ENCODE results near the gene NIN. TPM values are rescaled to one million over a fixed set of nuclear protein-coding genes. Genes with fewer than 3 reads are reported as not detected.
A peak's percentile ranks its signal among the peaks of the same experiment; 100 is the strongest.
"Not testable (repeated sequence)": the region's sequence is repeated elsewhere in the genome, so short reads cannot be mapped to it uniquely, and the experiment has no call there.

NIN gene
- total RNA-seq, 1 experiment from 2014 or later, result 8.5 TPM

DNA sequence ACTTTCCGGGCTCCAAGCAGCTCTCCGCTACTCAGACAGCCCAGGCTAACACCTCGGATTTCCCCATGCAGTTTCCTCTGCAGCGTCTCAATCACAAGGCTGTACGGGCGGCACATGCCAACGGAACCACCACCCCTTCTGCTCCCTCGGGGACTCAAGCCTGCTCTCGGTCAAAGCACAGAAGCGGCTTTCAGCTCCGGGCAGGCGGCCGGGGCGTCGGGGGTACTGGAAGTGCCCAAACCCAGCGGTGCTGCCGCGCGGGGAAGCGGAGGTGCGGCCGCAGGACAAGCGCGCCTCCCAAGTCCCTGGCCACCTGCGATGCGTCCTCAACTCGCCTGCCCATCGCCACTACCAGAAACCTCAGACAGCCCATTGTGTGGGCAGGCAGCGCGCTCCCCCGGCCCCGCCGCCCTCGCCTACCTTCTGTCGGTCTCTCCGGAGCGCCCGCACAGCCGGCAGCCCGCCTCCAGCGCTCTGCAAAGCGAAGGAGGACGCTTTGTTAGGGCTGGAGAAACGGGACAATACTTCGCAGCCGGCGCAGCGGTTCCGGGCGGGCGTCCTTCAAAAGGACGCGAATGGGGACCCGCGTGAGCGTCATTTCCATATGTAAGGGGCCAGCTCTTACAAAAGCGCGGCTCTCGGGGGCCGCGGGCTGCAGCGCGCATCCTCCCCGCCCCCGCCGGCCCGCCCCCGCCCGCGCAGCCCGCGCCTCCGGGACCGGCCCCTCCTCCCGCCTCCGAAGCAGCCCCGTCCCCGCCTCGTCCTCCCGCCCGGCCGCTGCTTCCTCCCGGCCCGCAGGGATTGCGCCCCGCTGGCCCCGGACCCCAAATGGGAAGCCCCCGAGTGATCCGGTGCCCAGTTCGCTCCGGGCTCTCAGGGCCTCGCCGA, 674 bp downstream of the NIN start:
- DNase-seq, result peak; percentile 92
- no peaks in the 10 kb centered on the region for H3K36me3 ChIP-seq (replicated peaks; ENCODE audit: control insufficient read depth, insufficient read depth, low read length)
- peaks cover 73% of the 10 kb centered on the region for H3K27me3 ChIP-seq (ENCODE audit: control insufficient read depth, insufficient read depth, low read length)
- peak overlapping the region; percentile 71 for H3K4me3 ChIP-seq (ENCODE audit: insufficient read depth, low read depth, low read length)

DNA sequence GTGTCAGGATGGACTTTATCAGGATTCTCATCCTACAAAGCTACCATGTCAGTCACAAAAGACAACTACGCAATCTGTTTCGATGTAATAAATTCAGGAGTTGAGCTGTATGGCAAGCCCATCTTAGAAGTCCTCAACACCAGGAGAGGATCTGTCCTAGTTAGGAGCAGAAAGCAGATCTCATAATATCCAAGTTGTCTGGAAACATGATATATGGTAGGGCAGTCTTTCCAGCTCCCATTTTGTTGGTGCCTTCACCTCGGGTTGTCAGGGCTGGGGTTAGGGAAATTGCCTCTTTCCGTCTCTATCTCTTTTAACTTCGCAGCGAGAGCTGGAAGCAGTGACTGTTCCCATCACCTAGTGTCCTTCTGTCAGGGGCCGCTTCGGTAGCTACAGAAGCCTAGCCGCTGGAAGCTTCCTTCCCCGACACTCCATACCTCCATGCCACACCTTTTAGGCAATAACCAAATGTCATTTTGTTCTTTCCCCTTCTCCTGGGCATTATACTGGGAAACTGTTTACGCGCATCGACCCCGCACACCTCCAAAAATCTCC, 1.4 kb downstream of the NIN start:
- Histone ChIP-seq H3K36me3 (replicated peaks; ENCODE audit: control insufficient read depth, insufficient read depth, low read length) (no peaks in the 10 kb centered on the region), H3K4me3 (ENCODE audit: insufficient read depth, low read depth, low read length) (peak overlapping the region; percentile 71), H3K27me3 (ENCODE audit: control insufficient read depth, insufficient read depth, low read length) (peaks cover 80% of the 10 kb centered on the region)
- DNase-seq, result peak; percentile 38

DNA sequence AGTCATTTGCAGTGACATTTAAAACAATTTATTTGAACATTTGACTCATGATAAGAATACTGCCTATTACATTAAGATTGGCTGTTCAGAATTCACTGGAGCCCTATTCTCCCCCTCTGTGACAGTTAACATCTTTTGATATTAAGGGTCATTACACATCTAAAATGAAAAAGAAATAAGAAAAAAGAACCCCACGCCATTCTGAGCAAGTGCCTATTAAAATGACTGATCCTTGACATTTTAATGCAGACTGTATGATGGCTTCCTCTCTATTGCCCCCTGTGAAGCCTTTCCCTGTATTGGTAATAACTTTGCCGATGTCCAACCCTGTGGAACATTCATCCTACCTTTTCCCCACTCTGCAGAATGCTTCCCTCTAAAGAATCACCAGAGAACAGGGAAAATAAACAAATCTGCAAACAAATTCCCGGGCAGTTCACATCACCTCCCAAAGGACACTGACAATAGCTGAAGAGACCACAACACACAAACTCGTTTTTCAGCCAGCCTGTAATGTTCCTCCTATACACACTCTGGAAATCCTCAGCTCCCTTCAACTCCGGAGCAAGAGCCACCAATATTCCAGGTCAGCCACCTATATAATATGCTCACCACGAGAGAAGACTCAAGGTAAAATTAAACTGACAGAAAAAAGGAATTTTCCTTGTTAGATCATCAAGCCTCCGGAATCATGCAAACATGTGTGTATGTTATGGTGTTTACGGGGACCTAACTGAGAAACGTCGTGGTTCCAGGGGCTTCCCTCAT, 2.1 kb downstream of the NIN start:
- H3K4me3 ChIP-seq (ENCODE audit: insufficient read depth, low read depth, low read length), result no peak overlapping the region
- no peak for DNase-seq
- H3K36me3 ChIP-seq (replicated peaks; ENCODE audit: control insufficient read depth, insufficient read depth, low read length), result no peaks in the 10 kb centered on the region
- H3K27me3 ChIP-seq (ENCODE audit: control insufficient read depth, insufficient read depth, low read length), result peaks cover 79% of the 10 kb centered on the region

DNA sequence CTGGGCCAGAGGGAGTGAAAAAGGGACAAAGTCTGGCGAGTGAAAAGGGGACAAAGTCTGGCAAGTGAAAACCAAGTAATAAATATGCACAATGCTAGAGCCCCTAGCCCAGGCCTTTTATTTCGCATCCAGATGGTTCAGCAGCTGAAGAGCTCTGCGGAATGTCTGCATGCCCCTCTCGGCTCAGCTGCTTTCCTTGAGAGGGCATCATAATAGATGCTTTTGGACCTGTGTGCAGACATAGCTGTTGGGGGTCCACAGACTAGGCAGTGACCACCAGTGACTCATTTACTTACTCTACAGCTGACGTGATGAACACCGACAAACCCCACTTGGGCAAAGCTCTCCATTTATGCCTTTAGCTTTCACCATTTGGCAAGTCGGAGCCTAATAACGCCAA, 4.3 kb downstream of the NIN start:
- Histone ChIP-seq H3K4me3 (ENCODE audit: insufficient read depth, low read depth, low read length) (no peak overlapping the region), H3K27me3 (ENCODE audit: control insufficient read depth, insufficient read depth, low read length) (peaks cover 80% of the 10 kb centered on the region)
- DNase-seq, result no peak

DNA sequence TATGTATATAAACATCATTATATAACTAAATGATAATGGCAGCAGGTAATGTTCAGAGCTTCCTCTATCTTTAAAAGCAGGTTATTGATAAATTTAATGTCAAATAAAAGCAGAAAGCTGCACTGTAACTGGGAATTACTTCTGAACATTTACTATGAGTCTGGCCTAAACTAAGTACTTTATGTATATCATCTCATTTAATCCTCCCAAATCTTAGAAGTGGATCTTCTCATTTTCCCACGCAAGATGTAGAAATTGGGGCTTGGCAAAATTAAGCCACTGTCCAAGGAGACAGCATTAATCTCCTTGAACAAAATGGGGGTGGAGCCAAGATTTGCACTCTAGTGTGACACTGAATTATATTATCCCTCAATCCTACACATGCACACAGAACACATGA, 5.7 kb downstream of the NIN start:
- Histone ChIP-seq H3K27me3 (ENCODE audit: control insufficient read depth, insufficient read depth, low read length) (peaks cover 78% of the 10 kb centered on the region), H3K4me3 (ENCODE audit: insufficient read depth, low read depth, low read length) (no peak overlapping the region), H3K36me3 (replicated peaks; ENCODE audit: control insufficient read depth, insufficient read depth, low read length) (no peaks in the 10 kb centered on the region)
- DNase-seq, result no peak

More for the DNA sequence above, 4.3 kb downstream of the NIN start:
- H3K36me3 ChIP-seq (replicated peaks; ENCODE audit: control insufficient read depth, insufficient read depth, low read length), result no peaks in the 10 kb centered on the region

DNA sequence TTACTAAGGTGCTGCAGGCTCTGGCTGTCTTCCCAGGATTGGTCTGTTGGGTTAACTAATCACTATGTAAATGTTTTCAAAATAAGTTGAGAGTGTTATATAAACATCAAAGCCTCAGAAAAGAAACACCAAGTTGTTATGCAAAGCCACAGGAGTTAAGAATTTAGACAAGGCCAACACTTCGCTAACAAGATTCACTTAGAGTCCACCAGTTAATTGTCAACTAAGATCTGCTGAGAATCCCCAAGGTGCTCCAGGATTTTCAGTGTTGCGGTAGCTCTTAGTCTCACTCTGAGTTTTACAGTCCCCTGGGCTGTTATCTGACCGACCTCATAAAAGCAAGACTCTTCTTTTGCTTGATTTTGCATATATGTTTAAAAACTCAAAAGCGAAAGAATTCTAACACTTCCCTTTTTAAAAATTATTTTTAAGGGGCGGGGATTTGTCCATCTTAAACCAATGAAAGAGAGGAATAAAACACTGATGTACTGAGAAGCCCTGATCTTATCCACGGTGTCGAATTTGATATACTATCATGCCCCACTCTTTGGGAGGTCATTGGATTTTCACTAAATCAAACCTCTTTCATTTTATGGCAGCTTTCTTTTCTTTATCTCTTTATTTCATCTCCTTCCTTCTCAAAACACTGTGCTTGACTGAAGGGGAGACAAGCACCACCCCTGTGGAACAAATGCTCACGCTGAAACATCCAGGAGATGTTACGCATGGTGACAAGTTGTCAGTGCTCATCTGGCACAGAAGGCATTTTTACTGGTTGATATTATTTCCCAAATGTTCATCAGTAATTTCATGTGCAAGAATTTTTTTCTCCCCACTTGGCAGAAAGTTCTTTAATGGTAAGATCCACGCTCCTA, 7.0 kb downstream of the NIN start:
- peaks cover 65% of the 10 kb centered on the region for H3K27me3 ChIP-seq (ENCODE audit: control insufficient read depth, insufficient read depth, low read length)
- no peak for DNase-seq
- no peaks in the 10 kb centered on the region for H3K36me3 ChIP-seq (replicated peaks; ENCODE audit: control insufficient read depth, insufficient read depth, low read length)
- no peak overlapping the region for H3K4me3 ChIP-seq (ENCODE audit: insufficient read depth, low read depth, low read length)

DNA sequence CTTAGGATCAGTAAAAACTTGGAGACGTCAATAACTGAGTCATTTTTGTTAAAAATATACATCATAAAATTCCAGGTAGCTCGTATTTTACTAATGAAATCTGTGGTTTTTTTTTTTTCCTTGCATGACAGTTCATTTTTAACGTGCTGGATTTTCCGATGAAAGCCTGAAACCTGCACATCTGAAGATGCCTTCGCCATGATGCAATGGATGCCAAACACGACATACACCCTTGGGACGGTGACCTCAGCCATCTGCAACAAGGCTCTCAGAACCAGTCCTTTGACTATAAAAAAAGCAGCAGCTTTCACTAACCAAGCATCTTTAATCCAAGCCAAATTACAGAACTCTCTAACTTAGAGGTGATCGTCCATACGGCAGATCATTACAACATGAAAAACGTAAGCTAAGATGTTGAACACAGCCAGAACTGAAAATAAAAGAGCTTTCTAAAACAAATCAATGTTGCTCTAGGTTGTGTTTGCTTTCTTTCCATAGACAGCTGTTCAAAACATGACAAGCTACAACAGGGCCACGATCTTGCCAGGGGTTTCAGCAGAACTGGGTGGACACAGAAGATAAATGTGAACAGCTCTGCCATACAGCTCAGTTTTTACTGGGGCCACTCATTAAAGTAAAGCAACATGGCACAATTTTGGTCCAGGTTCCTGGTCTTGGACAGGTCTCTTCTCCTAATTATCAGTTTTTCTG, 7.8 kb downstream of the NIN start:
- DNase-seq, result no peak
- no peak overlapping the region for H3K4me3 ChIP-seq (ENCODE audit: insufficient read depth, low read depth, low read length)
- H3K27me3 ChIP-seq (ENCODE audit: control insufficient read depth, insufficient read depth, low read length), result peaks cover 57% of the 10 kb centered on the region
- no peaks in the 10 kb centered on the region for H3K36me3 ChIP-seq (replicated peaks; ENCODE audit: control insufficient read depth, insufficient read depth, low read length)

DNA sequence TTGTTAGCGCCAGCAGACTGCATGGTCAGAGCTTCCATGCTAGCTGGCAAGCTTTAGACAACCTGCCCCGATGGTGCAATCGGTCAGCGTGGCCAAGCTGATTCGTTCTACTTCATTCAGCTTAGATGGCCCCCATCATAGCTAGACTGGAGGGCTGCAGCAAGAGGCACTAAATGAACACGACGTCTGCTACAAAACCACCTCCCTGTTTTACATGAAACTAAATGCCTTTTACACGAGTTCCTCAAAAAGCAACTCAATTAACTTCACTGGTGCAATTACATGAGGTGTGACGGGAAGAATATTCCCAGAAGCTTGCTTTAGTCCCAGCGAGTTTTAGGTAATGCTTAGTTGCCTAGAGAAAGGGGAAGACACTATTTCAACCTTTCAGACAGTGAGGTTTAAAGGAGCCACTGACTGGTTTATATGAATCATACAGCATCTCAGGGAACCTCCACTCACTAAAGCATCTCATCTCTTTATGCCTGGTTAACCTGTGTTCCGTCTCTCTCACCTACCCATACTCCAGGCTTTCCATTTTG, 8.4 kb downstream of the NIN start:
- Histone ChIP-seq H3K27me3 (ENCODE audit: control insufficient read depth, insufficient read depth, low read length) (peaks cover 51% of the 10 kb centered on the region), H3K4me3 (ENCODE audit: insufficient read depth, low read depth, low read length) (no peak overlapping the region), H3K36me3 (replicated peaks; ENCODE audit: control insufficient read depth, insufficient read depth, low read length) (no peaks in the 10 kb centered on the region)
- DNase-seq, result no peak

DNA sequence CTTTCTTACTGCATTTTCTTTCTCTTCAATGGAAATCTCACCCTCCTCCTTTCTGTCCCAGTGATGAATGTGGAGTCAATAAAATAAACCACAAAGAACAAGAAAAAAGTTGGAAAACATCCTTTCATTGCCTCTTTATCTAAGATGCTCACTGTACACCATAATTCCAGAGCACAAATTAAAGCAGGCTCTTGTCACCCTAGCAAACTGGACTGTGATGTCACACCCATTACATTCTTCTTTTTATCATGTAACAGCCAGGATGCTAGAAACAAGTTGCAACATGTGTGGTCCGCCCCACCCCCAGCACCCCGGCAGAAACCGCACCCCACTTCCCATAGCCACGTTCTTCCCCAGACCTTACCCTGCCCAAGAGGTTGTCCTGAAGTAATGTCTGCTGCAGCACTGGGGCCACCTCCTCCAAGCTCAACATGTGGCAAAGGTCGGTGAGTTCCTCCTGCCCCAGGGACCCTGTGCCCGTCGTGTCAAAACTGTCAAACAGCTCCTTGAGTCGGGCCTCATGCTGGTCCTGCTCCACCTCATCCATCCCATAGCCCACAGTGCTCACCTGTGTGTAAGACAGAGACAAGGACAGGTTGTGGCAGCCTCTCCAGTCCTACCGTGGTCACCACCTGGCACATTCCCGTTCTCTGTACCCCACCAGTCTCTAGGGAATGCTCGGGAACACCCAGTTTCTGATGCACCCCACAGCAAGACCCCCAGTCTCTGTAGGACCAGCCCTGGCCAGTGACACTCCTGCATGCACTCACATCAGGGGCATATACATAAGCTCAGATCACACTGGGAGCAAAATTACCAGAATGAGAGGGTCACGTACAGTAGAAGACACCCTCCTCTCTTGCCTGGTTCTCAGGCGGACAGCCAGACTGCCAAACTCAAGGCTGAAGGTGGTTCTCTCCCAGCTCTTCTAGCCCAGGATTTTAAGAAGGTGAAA, 9.2 kb downstream of the NIN start:
- Histone ChIP-seq H3K4me3 (ENCODE audit: insufficient read depth, low read depth, low read length) (no peak overlapping the region), H3K27me3 (ENCODE audit: control insufficient read depth, insufficient read depth, low read length) (peaks cover 45% of the 10 kb centered on the region), H3K36me3 (replicated peaks; ENCODE audit: control insufficient read depth, insufficient read depth, low read length) (no peaks in the 10 kb centered on the region)
- DNase-seq, result no peak

DNA sequence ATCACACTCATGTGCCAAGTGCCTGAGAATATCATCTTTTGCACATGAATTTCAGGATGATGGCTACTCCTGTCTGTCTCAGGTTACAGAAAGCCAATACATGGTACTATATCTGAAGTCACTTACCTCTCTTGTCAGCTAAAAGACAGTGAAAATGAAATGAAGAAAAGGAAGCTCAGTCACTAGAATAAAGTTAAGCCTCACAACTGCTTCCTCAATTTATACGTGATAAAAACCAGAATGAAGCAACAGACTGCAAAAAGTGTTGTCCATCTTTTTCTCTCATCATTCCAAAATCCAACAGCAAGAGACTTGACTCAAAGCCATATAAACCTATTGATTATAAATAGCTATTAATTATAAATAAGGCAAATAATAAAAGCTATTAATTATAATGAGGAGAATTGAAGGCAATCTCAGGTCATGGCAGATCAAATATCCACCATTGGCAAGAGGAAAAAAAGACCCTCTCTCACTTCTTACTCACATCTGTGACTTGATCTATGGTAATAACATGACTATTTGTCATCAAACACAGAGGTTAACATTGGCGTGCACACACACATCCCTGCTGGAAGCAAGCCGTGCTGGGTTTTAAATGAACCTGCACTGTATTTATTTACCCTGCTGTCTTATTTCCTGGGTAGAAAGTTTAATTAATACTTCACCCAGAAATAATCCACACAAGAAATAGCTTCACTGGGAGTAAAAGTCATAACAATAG, 10.0 kb downstream of the NIN start:
- peaks cover 36% of the 10 kb centered on the region for H3K27me3 ChIP-seq (ENCODE audit: control insufficient read depth, insufficient read depth, low read length)
- no peak for DNase-seq
- no peak overlapping the region for H3K4me3 ChIP-seq (ENCODE audit: insufficient read depth, low read depth, low read length)
- no peaks in the 10 kb centered on the region for H3K36me3 ChIP-seq (replicated peaks; ENCODE audit: control insufficient read depth, insufficient read depth, low read length)

DNA sequence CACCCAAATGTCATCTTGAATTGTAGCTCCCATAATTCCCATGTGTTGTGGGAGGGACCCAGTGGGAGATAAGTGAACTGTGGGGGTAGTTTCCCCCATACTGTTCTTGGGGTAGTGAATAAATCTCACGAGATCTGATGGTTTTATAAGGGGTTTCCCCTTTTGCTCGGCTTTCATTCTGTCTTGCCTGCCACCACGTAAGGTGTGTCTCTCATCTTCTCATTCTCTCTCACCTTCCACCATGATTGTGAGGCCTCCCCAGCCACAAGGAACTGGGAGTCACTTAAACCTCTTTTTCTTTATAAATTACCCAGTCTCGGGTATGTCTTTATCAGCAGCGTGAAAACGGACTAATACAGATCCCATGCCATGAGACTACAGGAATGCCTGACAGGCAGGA, 11.7 kb downstream of the NIN start:
- peaks cover 20% of the 10 kb centered on the region for H3K27me3 ChIP-seq (ENCODE audit: control insufficient read depth, insufficient read depth, low read length)
- not testable (repeated sequence) for DNase-seq; H3K36me3 ChIP-seq (replicated peaks; ENCODE audit: control insufficient read depth, insufficient read depth, low read length); H3K4me3 ChIP-seq (ENCODE audit: insufficient read depth, low read depth, low read length)

DNA sequence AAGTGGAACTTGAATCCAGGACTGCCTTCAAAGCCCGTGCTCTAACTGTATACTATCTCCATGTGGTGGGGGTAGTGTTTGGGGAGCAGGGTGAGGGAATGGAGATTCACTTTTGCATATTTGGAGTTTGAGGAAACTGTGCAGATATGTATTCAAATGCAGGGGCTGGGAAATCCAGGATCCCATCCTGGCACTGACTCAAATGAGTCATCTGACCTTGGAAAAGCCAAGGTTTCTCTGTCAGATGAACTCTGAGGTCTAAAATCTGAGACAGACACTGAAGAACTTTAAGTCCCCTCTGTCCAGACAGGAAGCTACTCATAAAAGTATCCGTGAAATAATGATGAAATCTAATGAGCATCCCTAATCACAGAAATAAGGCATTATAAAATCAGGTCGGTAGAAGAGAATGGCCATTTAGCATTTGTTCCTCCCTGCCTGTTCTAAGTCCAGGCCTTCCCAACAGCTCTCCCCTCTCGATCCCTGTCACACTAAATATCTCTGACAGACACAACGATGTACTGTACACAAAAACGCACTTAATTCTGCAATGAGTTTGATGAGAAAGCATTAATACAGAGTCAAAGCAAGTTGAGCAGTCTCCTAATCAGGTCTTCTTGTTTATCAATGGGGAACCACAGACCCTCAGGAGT, 14.4 kb downstream of the NIN start:
- Histone ChIP-seq H3K36me3 (replicated peaks; ENCODE audit: control insufficient read depth, insufficient read depth, low read length) (no peaks in the 10 kb centered on the region), H3K4me3 (ENCODE audit: insufficient read depth, low read depth, low read length) (no peak overlapping the region), H3K27me3 (ENCODE audit: control insufficient read depth, insufficient read depth, low read length) (peaks cover 2% of the 10 kb centered on the region)
- DNase-seq, result no peak

All from H7 (cell line).